CD4-positive, alpha-beta T cell (primary cell): Measurements from ENCODE around the gene KIF3B. TPM values are rescaled to one million over a fixed set of nuclear protein-coding genes. Genes with fewer than 3 reads are reported as not detected.

Experiments used
- ATAC-seq: fragments of 200-7000 bp; cut with Tn5 transposase; one replicate; pipeline ENCODE4 v1.10.0; 2022; ENCODE audit warnings: mild to moderate bottlenecking; ENCODE audit not compliant: poor library complexity
- CTCF ChIA-PET: fragments of 350-600 bp; sonication (Branson Sonifier 250); formaldehyde crosslinking; loops from one replicate; lab custom pipeline; 2021; ENCODE audit warnings: antibody characterized with exemption, inconsistent platforms; lab: Charles Lee
- POLR2A ChIA-PET: fragments of 350-600 bp; sonication (Branson Sonifier 250); formaldehyde crosslinking; loops from one replicate; lab custom pipeline; 2021; ENCODE audit warnings: antibody characterized with exemption, inconsistent platforms; lab: Charles Lee
- DNase-seq, 14 experiments: peaks; one replicate each; pipeline ENCODE4 v3.0.0-alpha.2; 2013 to 2020; ENCODE audit warnings: mixed read lengths in 2 of 14
- H3K27ac ChIP-seq, 2 donors: one replicate each; pipeline versions ENCODE4 v1.5.1 to v1.7.0; 2013; ENCODE audit warnings: low read length in 2 of 2, low read depth in 1 of 2, mild to moderate bottlenecking in 1 of 2
- H3K27me3 ChIP-seq, 2 experiments: 1 replicate in 1 of 2; 2 replicates in 1 of 2; pipeline versions ENCODE4 v1.6.1 to v1.7.0; 2013; ENCODE audit warnings: low read length in 2 of 2, control low read depth in 1 of 2, mild to moderate bottlenecking in 1 of 2, moderate library complexity in 1 of 2; ENCODE audit not compliant: insufficient read depth in 2 of 2, control insufficient read depth in 1 of 2
- H3K36me3 ChIP-seq: one replicate; pipeline ENCODE4 v1.6.1; 2013; ENCODE audit warnings: low read length, control low read depth; ENCODE audit not compliant: insufficient read depth
- H3K4me1 ChIP-seq: one replicate; pipeline ENCODE4 v1.6.1; 2013; ENCODE audit warnings: low read length, control low read depth; ENCODE audit not compliant: insufficient read depth
- H3K4me3 ChIP-seq: one replicate; pipeline ENCODE4 v1.5.1; 2013; ENCODE audit warnings: mild to moderate bottlenecking, low read length, moderate library complexity
- H3K9me3 ChIP-seq, 2 experiments: 1 replicate in 1 of 2; 2 replicates in 1 of 2; pipeline versions ENCODE4 v1.6.1 to v1.7.0; 2013; ENCODE audit warnings: low read length in 2 of 2, mild to moderate bottlenecking in 2 of 2, control low read depth in 1 of 2, moderate library complexity in 1 of 2; ENCODE audit not compliant: control insufficient read depth in 1 of 2, insufficient read depth in 1 of 2
- H3K27ac Mint-ChIP-seq: one replicate; pipeline ENCODE4 v1.8.0; 2020; ENCODE audit warnings: mixed read lengths
- H3K27me3 Mint-ChIP-seq: one replicate; pipeline ENCODE4 v1.8.0; 2021; ENCODE audit warnings: mixed read lengths
- H3K36me3 Mint-ChIP-seq: one replicate; pipeline ENCODE4 v1.8.0; 2021; ENCODE audit warnings: low read depth, mixed read lengths
- H3K4me1 Mint-ChIP-seq: one replicate; pipeline ENCODE4 v1.8.0; 2021; ENCODE audit warnings: low read depth, mixed read lengths
- H3K4me3 Mint-ChIP-seq: one replicate; pipeline ENCODE4 v1.8.0; 2020; ENCODE audit warnings: mild to moderate bottlenecking, mixed read lengths
- H3K9me3 Mint-ChIP-seq: one replicate; pipeline ENCODE4 v1.8.0; 2020; ENCODE audit warnings: mixed read lengths
- intact Hi-C, 2 experiments: fragments of 100-400 bp; cut with DNase I in 1 of 2; cut with micrococcal nuclease in 1 of 2; formaldehyde crosslinking; loops; one replicate each; pipeline versions ENCODE4 v1.15.1 to v1.9.0; 2023 to 2025; cut with DNase I, micrococcal nuclease
- total RNA-seq, 174 experiments: library from RNA in 2 of 174; stranded (reverse) in 2 of 174; gene quantifications; one replicate each; pipeline ENCODE4 v1.2.3 and lab custom pipeline; 2021 to 2026
- TF ChIP-seq, protein P1 (sequence below): fragments of 200-600 bp; IDR thresholded peaks from one replicate; pipeline ENCODE4 v1.8.0; 2022; ENCODE audit warnings: antibody characterized with exemption, mild to moderate bottlenecking

The KIF3B gene
- total RNA-seq, 2 experiments from 2014 or later = 7.3 TPM

DNA sequence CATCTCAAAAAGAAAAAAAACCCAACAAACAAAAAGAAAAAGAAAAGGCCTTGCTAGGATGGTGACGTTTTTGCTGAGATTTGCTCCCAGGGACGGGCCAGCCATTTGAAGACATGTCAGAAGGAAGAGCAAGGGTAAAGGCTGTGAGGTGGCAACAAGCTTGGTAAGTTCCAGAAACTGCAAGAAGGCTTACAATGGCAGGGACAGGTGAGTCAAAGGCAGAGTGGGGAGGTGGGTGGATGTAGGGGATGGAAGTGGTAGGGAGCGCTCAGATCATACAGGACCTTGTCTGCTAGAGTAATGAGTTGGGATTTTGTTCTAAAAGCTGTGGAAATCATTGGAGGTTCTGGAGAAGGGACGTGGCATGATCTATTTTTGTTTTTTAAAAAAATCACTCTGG is 4.3 kb downstream of the KIF3B start:
- H3K4me1 ChIP-seq = peaks cover 45% of the 10 kb centered on the region
- Mint-ChIP-seq H3K4me3 (no peak overlapping the region), H3K36me3 (peaks cover 11% of the 10 kb centered on the region), H3K27me3 (no peaks in the 10 kb centered on the region), H3K27ac (peak overlapping the region; percentile 14), H3K9me3 (no peaks in the 10 kb centered on the region), H3K4me1 (peaks cover 63% of the 10 kb centered on the region)
- no peak overlapping the region for H3K4me3 ChIP-seq
- CTCF ChIA-PET = no interaction called here
- H3K27ac ChIP-seq = no peak overlapping the region
- DNase-seq (no peak), ATAC-seq (no peak)
- no peaks in the 10 kb centered on the region for H3K27me3 ChIP-seq
- POLR2A ChIA-PET = no interaction called here
- no peaks in the 10 kb centered on the region for H3K9me3 ChIP-seq
- H3K36me3 ChIP-seq = peaks cover 6% of the 10 kb centered on the region
- TF ChIP-seq, protein P1, sequence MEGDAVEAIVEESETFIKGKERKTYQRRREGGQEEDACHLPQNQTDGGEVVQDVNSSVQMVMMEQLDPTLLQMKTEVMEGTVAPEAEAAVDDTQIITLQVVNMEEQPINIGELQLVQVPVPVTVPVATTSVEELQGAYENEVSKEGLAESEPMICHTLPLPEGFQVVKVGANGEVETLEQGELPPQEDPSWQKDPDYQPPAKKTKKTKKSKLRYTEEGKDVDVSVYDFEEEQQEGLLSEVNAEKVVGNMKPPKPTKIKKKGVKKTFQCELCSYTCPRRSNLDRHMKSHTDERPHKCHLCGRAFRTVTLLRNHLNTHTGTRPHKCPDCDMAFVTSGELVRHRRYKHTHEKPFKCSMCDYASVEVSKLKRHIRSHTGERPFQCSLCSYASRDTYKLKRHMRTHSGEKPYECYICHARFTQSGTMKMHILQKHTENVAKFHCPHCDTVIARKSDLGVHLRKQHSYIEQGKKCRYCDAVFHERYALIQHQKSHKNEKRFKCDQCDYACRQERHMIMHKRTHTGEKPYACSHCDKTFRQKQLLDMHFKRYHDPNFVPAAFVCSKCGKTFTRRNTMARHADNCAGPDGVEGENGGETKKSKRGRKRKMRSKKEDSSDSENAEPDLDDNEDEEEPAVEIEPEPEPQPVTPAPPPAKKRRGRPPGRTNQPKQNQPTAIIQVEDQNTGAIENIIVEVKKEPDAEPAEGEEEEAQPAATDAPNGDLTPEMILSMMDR = no peak
- intact Hi-C loops = loop anchor here (5.0 to 10.0 kb wide), 2 partner anchors 73 to 201 kb away; partner anchors contain the start of gene ASXL1 (in 1 of the 2)

DNA sequence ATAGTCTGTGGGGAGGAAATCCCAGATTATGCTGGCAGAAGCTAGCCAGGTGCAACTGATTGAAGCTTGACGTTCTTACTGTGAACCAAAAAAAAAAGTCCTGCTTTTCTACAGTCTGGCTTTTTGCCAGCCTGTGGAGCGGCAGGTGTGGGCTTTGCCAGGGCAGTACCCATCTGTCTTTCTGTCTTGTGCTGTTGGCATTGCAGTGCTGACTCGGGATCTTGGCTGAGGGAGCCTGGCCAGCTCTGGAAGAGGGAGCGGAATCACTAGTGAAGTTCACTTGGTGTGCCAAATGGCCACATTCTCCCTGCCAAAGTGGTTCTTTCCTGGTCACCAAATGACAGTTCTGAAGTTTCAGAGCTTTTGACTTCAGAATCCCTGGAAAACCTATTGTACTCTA is 5.0 kb downstream of the KIF3B start:
- peaks cover 11% of the 10 kb centered on the region for H3K36me3 Mint-ChIP-seq
- Histone ChIP-seq H3K27ac (no peak overlapping the region), H3K4me1 (peaks cover 39% of the 10 kb centered on the region), H3K4me3 (no peak overlapping the region), H3K36me3 (peaks cover 6% of the 10 kb centered on the region), H3K9me3 (no peaks in the 10 kb centered on the region), H3K27me3 (no peaks in the 10 kb centered on the region)
- DNase-seq (no peak), ATAC-seq (no peak)
- H3K4me3 Mint-ChIP-seq = no peak overlapping the region
- intact Hi-C loops = loop anchor here (5.0 to 10.0 kb wide), 2 partner anchors 72 to 200 kb away; partner anchors contain the start of gene ASXL1 (in 1 of the 2)
- ChIA-PET CTCF (no interaction called here), POLR2A (interaction anchor here (0.8 kb wide), 1 partner anchor 227 kb away, joined by 3 read pairs; no protein-coding TSS in a partner anchor)
- peak overlapping the region; percentile 14 for H3K27ac Mint-ChIP-seq
- peaks cover 59% of the 10 kb centered on the region for H3K4me1 Mint-ChIP-seq
- H3K27me3 Mint-ChIP-seq = no peaks in the 10 kb centered on the region
- TF ChIP-seq, protein P1 = no peak
- H3K9me3 Mint-ChIP-seq = no peaks in the 10 kb centered on the region

DNA sequence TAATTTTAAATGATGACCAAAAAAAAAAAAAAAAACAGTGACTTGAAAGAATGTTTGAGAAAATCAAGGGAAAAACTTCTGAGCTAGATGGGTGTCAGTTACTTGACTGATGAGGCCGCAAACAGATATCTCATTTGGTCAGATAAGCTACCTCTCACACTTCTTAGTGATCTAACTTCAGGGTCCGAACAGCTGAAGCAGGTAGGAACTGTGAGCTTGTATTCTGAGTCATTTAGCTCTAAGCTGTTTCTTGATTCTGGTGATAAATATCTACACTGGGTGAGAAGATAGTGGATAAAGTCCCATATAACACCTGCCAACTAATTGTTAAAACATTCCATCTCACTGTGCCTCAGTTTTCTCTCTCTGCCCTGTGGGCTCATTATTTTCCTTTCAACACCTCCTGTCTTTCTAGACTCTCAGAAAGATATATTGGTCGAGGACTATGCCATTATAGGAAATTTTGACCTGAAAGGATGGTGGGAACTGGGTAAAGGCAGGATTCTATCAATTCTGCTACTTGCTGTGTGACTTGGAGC is 7.7 kb downstream of the KIF3B start:
- H3K9me3 ChIP-seq = no peaks in the 10 kb centered on the region
- Mint-ChIP-seq H3K27me3 (no peaks in the 10 kb centered on the region), H3K4me3 (no peak overlapping the region), H3K4me1 (peaks cover 39% of the 10 kb centered on the region), H3K27ac (peak overlapping the region; percentile 74), H3K36me3 (peaks cover 16% of the 10 kb centered on the region), H3K9me3 (no peaks in the 10 kb centered on the region)
- POLR2A ChIA-PET = interaction anchor here (0.6 to 2.0 kb wide), 8 partner anchors 8 to 236 kb away, joined by 3 to 5 read pairs (median 3); partner anchors contain the start of gene KIF3B
- H3K36me3 ChIP-seq = peaks cover 12% of the 10 kb centered on the region
- TF ChIP-seq, protein P1 = no peak
- DNase-seq (peak in 1 of 14 experiments; percentile 13), ATAC-seq (no peak)
- no peak overlapping the region for H3K4me3 ChIP-seq
- intact Hi-C loops = loop anchor here in 1 of 2 experiments (10.0 kb wide), 1 partner anchor 70 kb away; the partner anchor contains the start of gene ASXL1
- peaks cover 25% of the 10 kb centered on the region for H3K4me1 ChIP-seq
- no peaks in the 10 kb centered on the region for H3K27me3 ChIP-seq
- CTCF ChIA-PET = interaction anchor here (0.6 to 1.0 kb wide), 2 partner anchors 9 to 107 kb away, joined by 3 read pairs; no protein-coding TSS in a partner anchor
- H3K27ac ChIP-seq = peak overlapping the region; percentile 32 to 57
